ENCODE results near the gene HDAC4.

- TF ChIP-seq ZSCAN4 (tag by site-specific recombination; IDR thresholded peaks at IDR 0.05) (no peak), CTCF (tag by site-specific recombination; IDR thresholded peaks at IDR 0.05) (no peak)
Measured at GRCh38 chr2:239339241-239339640, 61.6 kb downstream of the HDAC4 start.
